HG03460 (cell line): ENCODE results near the gene FBXO5.

ENCODE experiments used
- ATAC-seq: cut with Tn5 transposase; IDR thresholded peaks from one replicate; pipeline ENCODE4 v1.9.1; 2021; ENCODE audit not compliant: unreplicated experiment

Gene FBXO5

GRCh38 chr6:152952866-152953509 lies 29.9 kb downstream of the FBXO5 start:
- ATAC-seq: no peak

GRCh38 chr6:152952045-152952444 lies 30.8 kb downstream of the FBXO5 start:
- ATAC-seq: no peak

- ATAC-seq: no peak
Observed at GRCh38 chr6:152950240-152950639, 32.6 kb downstream of the FBXO5 start.

GRCh38 chr6:152948150-152948768 lies 34.6 kb downstream of the FBXO5 start:
- ATAC-seq: peak; percentile 87

- no peak for ATAC-seq
Observed at GRCh38 chr6:152946995-152947394, 35.8 kb downstream of the FBXO5 start.

- no peak for ATAC-seq
Observed at GRCh38 chr6:152946484-152946883, 36.4 kb downstream of the FBXO5 start.

GRCh38 chr6:152943260-152943897 lies 39.5 kb downstream of the FBXO5 start:
- ATAC-seq: no peak

GRCh38 chr6:152942319-152942869 lies 40.4 kb downstream of the FBXO5 start:
- ATAC-seq: no peak

- ATAC-seq: no peak
Observed at GRCh38 chr6:152941746-152942145, 41.1 kb downstream of the FBXO5 start.

GRCh38 chr6:152932865-152933264 lies 50.0 kb downstream of the FBXO5 start:
- no peak for ATAC-seq

GRCh38 chr6:152922706-152923105 lies 60.1 kb downstream of the FBXO5 start:
- ATAC-seq: no peak
